HL-60 (cell line): Measurements from ENCODE around the gene PRSS3.

ENCODE experiments used
- TF ChIP-seq, protein P1 (sequence below): IDR thresholded peaks from one replicate; pipeline ENCODE4 v1.5.1; 2011; ENCODE audit warnings: low read length, control low read depth, inconsistent platforms; ENCODE audit not compliant: insufficient read depth
- TF ChIP-seq, protein P2 (sequence below): IDR thresholded peaks from 2 replicates; pipeline ENCODE4 v1.6.1; 2012; ENCODE audit warnings: low read depth; ENCODE audit not compliant: insufficient replicate concordance

DNA sequence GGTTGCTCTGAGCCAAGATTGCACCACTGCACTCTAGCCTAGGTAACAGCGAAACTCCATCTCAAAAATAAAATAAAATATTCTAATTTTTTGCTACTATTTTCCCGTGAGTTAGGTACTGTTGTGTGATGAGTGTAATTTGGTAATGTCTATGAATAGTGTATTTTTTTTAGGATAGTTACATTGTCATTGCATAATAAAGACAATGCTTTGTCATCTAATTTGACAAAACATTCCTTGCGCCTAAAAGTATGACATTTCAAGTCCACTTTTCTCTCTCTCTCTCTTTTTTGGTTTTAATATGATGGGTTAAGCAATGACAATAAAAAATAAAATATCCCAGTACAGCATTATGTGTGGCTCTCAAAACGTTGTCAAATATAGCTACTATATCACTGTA, 50.9 kb downstream of the PRSS3 start:
- TF ChIP-seq, protein P1, sequence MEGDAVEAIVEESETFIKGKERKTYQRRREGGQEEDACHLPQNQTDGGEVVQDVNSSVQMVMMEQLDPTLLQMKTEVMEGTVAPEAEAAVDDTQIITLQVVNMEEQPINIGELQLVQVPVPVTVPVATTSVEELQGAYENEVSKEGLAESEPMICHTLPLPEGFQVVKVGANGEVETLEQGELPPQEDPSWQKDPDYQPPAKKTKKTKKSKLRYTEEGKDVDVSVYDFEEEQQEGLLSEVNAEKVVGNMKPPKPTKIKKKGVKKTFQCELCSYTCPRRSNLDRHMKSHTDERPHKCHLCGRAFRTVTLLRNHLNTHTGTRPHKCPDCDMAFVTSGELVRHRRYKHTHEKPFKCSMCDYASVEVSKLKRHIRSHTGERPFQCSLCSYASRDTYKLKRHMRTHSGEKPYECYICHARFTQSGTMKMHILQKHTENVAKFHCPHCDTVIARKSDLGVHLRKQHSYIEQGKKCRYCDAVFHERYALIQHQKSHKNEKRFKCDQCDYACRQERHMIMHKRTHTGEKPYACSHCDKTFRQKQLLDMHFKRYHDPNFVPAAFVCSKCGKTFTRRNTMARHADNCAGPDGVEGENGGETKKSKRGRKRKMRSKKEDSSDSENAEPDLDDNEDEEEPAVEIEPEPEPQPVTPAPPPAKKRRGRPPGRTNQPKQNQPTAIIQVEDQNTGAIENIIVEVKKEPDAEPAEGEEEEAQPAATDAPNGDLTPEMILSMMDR, result no peak
- TF ChIP-seq, protein P2, sequence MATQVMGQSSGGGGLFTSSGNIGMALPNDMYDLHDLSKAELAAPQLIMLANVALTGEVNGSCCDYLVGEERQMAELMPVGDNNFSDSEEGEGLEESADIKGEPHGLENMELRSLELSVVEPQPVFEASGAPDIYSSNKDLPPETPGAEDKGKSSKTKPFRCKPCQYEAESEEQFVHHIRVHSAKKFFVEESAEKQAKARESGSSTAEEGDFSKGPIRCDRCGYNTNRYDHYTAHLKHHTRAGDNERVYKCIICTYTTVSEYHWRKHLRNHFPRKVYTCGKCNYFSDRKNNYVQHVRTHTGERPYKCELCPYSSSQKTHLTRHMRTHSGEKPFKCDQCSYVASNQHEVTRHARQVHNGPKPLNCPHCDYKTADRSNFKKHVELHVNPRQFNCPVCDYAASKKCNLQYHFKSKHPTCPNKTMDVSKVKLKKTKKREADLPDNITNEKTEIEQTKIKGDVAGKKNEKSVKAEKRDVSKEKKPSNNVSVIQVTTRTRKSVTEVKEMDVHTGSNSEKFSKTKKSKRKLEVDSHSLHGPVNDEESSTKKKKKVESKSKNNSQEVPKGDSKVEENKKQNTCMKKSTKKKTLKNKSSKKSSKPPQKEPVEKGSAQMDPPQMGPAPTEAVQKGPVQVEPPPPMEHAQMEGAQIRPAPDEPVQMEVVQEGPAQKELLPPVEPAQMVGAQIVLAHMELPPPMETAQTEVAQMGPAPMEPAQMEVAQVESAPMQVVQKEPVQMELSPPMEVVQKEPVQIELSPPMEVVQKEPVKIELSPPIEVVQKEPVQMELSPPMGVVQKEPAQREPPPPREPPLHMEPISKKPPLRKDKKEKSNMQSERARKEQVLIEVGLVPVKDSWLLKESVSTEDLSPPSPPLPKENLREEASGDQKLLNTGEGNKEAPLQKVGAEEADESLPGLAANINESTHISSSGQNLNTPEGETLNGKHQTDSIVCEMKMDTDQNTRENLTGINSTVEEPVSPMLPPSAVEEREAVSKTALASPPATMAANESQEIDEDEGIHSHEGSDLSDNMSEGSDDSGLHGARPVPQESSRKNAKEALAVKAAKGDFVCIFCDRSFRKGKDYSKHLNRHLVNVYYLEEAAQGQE, result no peak
